ENCODE results near the gene ALG2.

- TF ChIP-seq SMC3 (IDR thresholded peaks at IDR 0.05; ENCODE audit: low read depth, low read length) (no peak), FOXJ3 (CRISPR knock-in tag; IDR thresholded peaks at IDR 0.05) (no peak), TEAD4 (IDR thresholded peaks at IDR 0.05; ENCODE audit: borderline replicate concordance, insufficient read depth) (no peak)
Measured at GRCh38 chr9:99211746-99212145, 10.0 kb downstream of the ALG2 start.
